Naive thymus-derived CD4-positive, alpha-beta T cell (primary cell): Measurements from ENCODE around the gene ARID5B. TPM values are rescaled to one million over a fixed set of nuclear protein-coding genes. Genes with fewer than 3 reads are reported as not detected.

Source experiments
- ATAC-seq: fragments of 150-1000 bp; cut with Tn5 transposase; 2 replicates; pipeline ENCODE4 v1.10.0; 2021; ENCODE audit warnings: mild to moderate bottlenecking, moderate library complexity
- CTCF ChIA-PET: fragments of 350-600 bp; sonication (Branson Sonifier 250); formaldehyde crosslinking; loops from one replicate; lab custom pipeline; 2021; ENCODE audit warnings: antibody characterized with exemption; lab: Charles Lee
- POLR2A ChIA-PET: fragments of 350-600 bp; sonication (Branson Sonifier 250); formaldehyde crosslinking; loops from one replicate; lab custom pipeline; 2021; ENCODE audit warnings: antibody characterized with exemption, inconsistent platforms; lab: Charles Lee
- DNase-seq, 9 donors: peaks; one replicate each; pipeline versions ENCODE4 v3.0.0 to v3.0.0-alpha.2; 2020 to 2022; ENCODE audit warnings: mixed read lengths in 1 of 9
- H3K27ac ChIP-seq: one replicate; pipeline ENCODE4 v1.7.0; 2013; ENCODE audit warnings: mild to moderate bottlenecking, low read depth, low read length, moderate library complexity
- H3K27me3 ChIP-seq, 2 donors: one replicate each; pipeline ENCODE4 v1.7.0; 2013; ENCODE audit warnings: low read length in 2 of 2, mild to moderate bottlenecking in 2 of 2, moderate library complexity in 2 of 2; ENCODE audit not compliant: control insufficient read depth in 2 of 2, insufficient read depth in 2 of 2
- H3K36me3 ChIP-seq, 3 experiments: 1 replicate in 2 of 3; 2 replicates in 1 of 3; pipeline ENCODE4 v1.7.0; 2013; ENCODE audit warnings: low read length in 3 of 3, mild to moderate bottlenecking in 3 of 3, moderate library complexity in 1 of 3; ENCODE audit not compliant: insufficient read depth in 3 of 3, control insufficient read depth in 2 of 3
- H3K4me1 ChIP-seq, 2 donors: one replicate each; pipeline ENCODE4 v1.7.0; 2013; ENCODE audit warnings: low read length in 2 of 2, mild to moderate bottlenecking in 2 of 2, moderate library complexity in 1 of 2; ENCODE audit not compliant: control insufficient read depth in 2 of 2, insufficient read depth in 2 of 2
- H3K4me3 ChIP-seq: 2 replicates; pipeline ENCODE4 v1.7.0; 2013; ENCODE audit warnings: mild to moderate bottlenecking, low read length
- H3K9me3 ChIP-seq, 3 experiments: 1 replicate in 2 of 3; 2 replicates in 1 of 3; pipeline ENCODE4 v1.7.0; 2013; ENCODE audit warnings: low read length in 3 of 3; ENCODE audit not compliant: control insufficient read depth in 2 of 3
- H3K27ac Mint-ChIP-seq, 9 donors: one replicate each; pipeline ENCODE4 v1.8.0; 2020 to 2022; ENCODE audit warnings: mixed read lengths in 9 of 9, mild to moderate bottlenecking in 8 of 9, moderate library complexity in 5 of 9, inconsistent platforms in 2 of 9
- H3K27me3 Mint-ChIP-seq, 5 donors: one replicate each; pipeline ENCODE4 v1.8.0; 2021 to 2022; ENCODE audit warnings: mixed read lengths in 5 of 5, mild to moderate bottlenecking in 1 of 5
- H3K36me3 Mint-ChIP-seq, 5 donors: one replicate each; pipeline ENCODE4 v1.8.0; 2020 to 2022; ENCODE audit warnings: mixed read lengths in 5 of 5, mild to moderate bottlenecking in 3 of 5, inconsistent platforms in 1 of 5
- H3K4me1 Mint-ChIP-seq, 7 donors: one replicate each; pipeline ENCODE4 v1.8.0; 2020 to 2022; ENCODE audit warnings: mixed read lengths in 7 of 7, mild to moderate bottlenecking in 3 of 7, inconsistent platforms in 1 of 7
- H3K4me3 Mint-ChIP-seq, 10 donors: one replicate each; pipeline ENCODE4 v1.8.0; 2020 to 2022; ENCODE audit warnings: mild to moderate bottlenecking in 10 of 10, mixed read lengths in 10 of 10, moderate library complexity in 6 of 10, inconsistent platforms in 2 of 10
- H3K9me3 Mint-ChIP-seq, 11 donors: one replicate each; pipeline ENCODE4 v1.8.0; 2020 to 2022; ENCODE audit warnings: mixed read lengths in 11 of 11, mild to moderate bottlenecking in 4 of 11, inconsistent platforms in 1 of 11, moderate library complexity in 1 of 11
- intact Hi-C, 2 donors: fragments of 100-400 bp; cut with micrococcal nuclease; formaldehyde crosslinking; loops; one replicate each; pipeline ENCODE4 v1.15.1; 2023
- polyA plus RNA-seq, 2 donors: library from polyadenylated mRNA; unstranded; fragments of 300-500 nt; fragmentation: Illumina TruSeq; gene quantifications; one replicate each; pipeline ENCODE4 v1.2.3, GENCODE V29; 2021
- total RNA-seq, 6 experiments: library from RNA in 5 of 6; stranded (reverse) in 5 of 6; gene quantifications; 1 replicate in 5 of 6; 2 replicates in 1 of 6; pipeline ENCODE4 v1.2.3 and lab custom pipeline; 2021 to 2026

Gene ARID5B
- total and polyA plus RNA-seq, 7 experiments from 2014 or later: 18.6 to 60.8 (median 47.4) TPM

- H3K4me1 Mint-ChIP-seq: peaks cover 44 to 88% (median 76%) of the 10 kb centered on the region in 7 donors
- no peak overlapping the region for H3K4me3 ChIP-seq
- peak overlapping the region in 6 of 10 donors; percentile 13 to 67 (median 34) for H3K4me3 Mint-ChIP-seq
- peak overlapping the region; percentile 11 to 89 (median 80) for H3K27ac Mint-ChIP-seq
- H3K27ac ChIP-seq: peak overlapping the region; percentile 7
- no peaks in the 10 kb centered on the region for H3K36me3 ChIP-seq
- ATAC-seq (peak; percentile 57), DNase-seq (peak in 6 of 9 donors; percentile 8 to 34 (median 12))
- H3K9me3 Mint-ChIP-seq: peaks cover 0 to 5% (median 0%) of the 10 kb centered on the region in 11 donors
- peaks cover 25 to 41% of the 10 kb centered on the region in 2 donors for H3K4me1 ChIP-seq
- ChIA-PET POLR2A (interaction anchor here (0.6 to 1.6 kb wide), 7 partner anchors 9 to 875 kb away, joined by 3 to 6 read pairs (median 3); no protein-coding TSS in a partner anchor), CTCF (interaction anchor here (0.6 to 1.2 kb wide), 5 partner anchors 10 to 52 kb away, joined by 3 read pairs; partner anchors contain the start of gene ARID5B)
- no peaks in the 10 kb centered on the region for H3K27me3 Mint-ChIP-seq
- H3K9me3 ChIP-seq: no peaks in the 10 kb centered on the region
- intact Hi-C loops: loop anchor here in 1 of 2 donors (1.0 kb wide), 2 partner anchors 8 to 31 kb away; no protein-coding TSS in a partner anchor
- H3K27me3 ChIP-seq: no peaks in the 10 kb centered on the region
- peaks cover 0 to 57% (median 27%) of the 10 kb centered on the region in 5 donors for H3K36me3 Mint-ChIP-seq
These were observed 32.5 kb downstream of the ARID5B start for GRCh38 chr10:61933859-61934555.

GRCh38 chr10:61935077-61935476 is 33.6 kb downstream of the ARID5B start:
- H3K27ac ChIP-seq: no peak overlapping the region
- ChIA-PET CTCF (no interaction called here), POLR2A (interaction anchor here (0.7 to 1.0 kb wide), 2 partner anchors 8 to 47 kb away, joined by 3 read pairs; no protein-coding TSS in a partner anchor)
- H3K36me3 Mint-ChIP-seq: peaks cover 0 to 52% (median 18%) of the 10 kb centered on the region in 5 donors
- H3K4me1 Mint-ChIP-seq: peaks cover 41 to 84% (median 74%) of the 10 kb centered on the region in 7 donors
- H3K27ac Mint-ChIP-seq: peak overlapping the region in 6 of 9 donors; percentile 4 to 82 (median 29)
- peaks cover 0 to 4% (median 0%) of the 10 kb centered on the region in 11 donors for H3K9me3 Mint-ChIP-seq
- no peak for DNase-seq
- peaks cover 0 to 2% (median 0%) of the 10 kb centered on the region in 3 experiments for H3K36me3 ChIP-seq
- H3K4me1 ChIP-seq: peaks cover 25 to 52% of the 10 kb centered on the region in 2 donors
- no peaks in the 10 kb centered on the region for H3K27me3 Mint-ChIP-seq
- no peak overlapping the region for H3K4me3 Mint-ChIP-seq
- no peaks in the 10 kb centered on the region for H3K9me3 ChIP-seq
- H3K27me3 ChIP-seq: no peaks in the 10 kb centered on the region
- intact Hi-C loops: loop anchor here in 1 of 2 donors (1.0 kb wide), 1 partner anchor 8 kb away; no protein-coding TSS in a partner anchor
- H3K4me3 ChIP-seq: no peak overlapping the region
- no peak for ATAC-seq

GRCh38 chr10:61936770-61937169 is 35.3 kb downstream of the ARID5B start:
- peaks cover 8 to 56% (median 24%) of the 10 kb centered on the region in 5 donors for H3K36me3 Mint-ChIP-seq
- Histone ChIP-seq H3K36me3 (peaks cover 0 to 12% (median 3%) of the 10 kb centered on the region in 3 experiments), H3K9me3 (no peaks in the 10 kb centered on the region), H3K4me3 (no peak overlapping the region), H3K4me1 (peaks cover 34 to 62% of the 10 kb centered on the region in 2 donors), H3K27me3 (no peaks in the 10 kb centered on the region), H3K27ac (no peak overlapping the region)
- peaks cover 0 to 4% (median 0%) of the 10 kb centered on the region in 11 donors for H3K9me3 Mint-ChIP-seq
- H3K27me3 Mint-ChIP-seq: no peaks in the 10 kb centered on the region
- DNase-seq (no peak), ATAC-seq (no peak)
- POLR2A ChIA-PET: interaction anchor here (0.6 to 1.4 kb wide), 2 partner anchors 34 to 37 kb away, joined by 4 read pairs; no protein-coding TSS in a partner anchor
- peak overlapping the region in 8 of 9 donors; percentile 3 to 86 (median 56) for H3K27ac Mint-ChIP-seq
- H3K4me1 Mint-ChIP-seq: peaks cover 49 to 89% (median 79%) of the 10 kb centered on the region in 7 donors
- peak overlapping the region in 3 of 10 donors; percentile 30 to 56 (median 48) for H3K4me3 Mint-ChIP-seq
- intact Hi-C loops: no loop called here
- CTCF ChIA-PET: no interaction called here

DNA sequence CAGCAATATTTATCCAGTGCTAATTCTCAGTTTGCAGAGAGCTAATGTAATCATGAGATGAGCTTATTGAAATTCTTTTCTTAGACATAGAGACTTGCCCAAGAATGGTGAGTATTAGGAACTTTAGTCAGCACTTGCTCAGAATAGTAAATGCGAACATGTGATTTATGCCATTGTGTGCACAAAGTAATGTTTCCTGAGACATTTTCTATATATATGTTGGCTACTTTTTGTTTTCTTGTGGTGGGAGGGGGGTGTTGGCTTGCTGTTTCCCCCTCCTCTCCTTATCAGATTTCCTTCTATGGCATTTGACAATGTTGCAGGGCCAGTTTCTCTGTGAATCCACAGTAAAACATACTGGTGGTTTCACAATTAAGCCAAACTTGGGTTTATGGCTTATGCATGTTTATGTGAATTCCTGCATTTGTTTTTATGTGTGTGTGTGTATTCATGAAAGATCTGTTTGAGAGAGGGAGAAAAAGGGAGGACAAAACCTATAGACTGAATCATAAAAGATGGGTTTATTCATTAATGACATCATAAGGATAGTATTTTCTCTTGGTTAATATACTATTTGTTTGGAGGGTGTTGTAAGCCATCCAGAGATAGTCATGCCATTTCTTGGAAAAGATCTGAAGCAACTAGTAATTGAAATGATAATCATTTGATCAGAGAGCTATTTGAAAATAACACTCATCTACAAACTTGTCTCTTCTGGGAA is 36.3 kb downstream of the ARID5B start:
- Histone ChIP-seq H3K4me3 (no peak overlapping the region), H3K27ac (peak overlapping the region; percentile 21), H3K4me1 (peaks cover 35 to 66% of the 10 kb centered on the region in 2 donors), H3K36me3 (peaks cover 0 to 12% (median 3%) of the 10 kb centered on the region in 3 experiments), H3K27me3 (no peaks in the 10 kb centered on the region), H3K9me3 (no peaks in the 10 kb centered on the region)
- Mint-ChIP-seq H3K36me3 (peaks cover 10 to 48% (median 23%) of the 10 kb centered on the region in 5 donors), H3K4me3 (peak overlapping the region in 5 of 10 donors; percentile 2 to 56 (median 31)), H3K4me1 (peaks cover 48 to 89% (median 78%) of the 10 kb centered on the region in 7 donors), H3K27ac (peak overlapping the region; percentile 44 to 91 (median 72)), H3K9me3 (peaks cover 0 to 4% (median 0%) of the 10 kb centered on the region in 11 donors), H3K27me3 (no peaks in the 10 kb centered on the region)
- no peak for ATAC-seq
- no peak for DNase-seq
- intact Hi-C loops: no loop called here
- ChIA-PET POLR2A (interaction anchor here (0.6 to 1.4 kb wide), 4 partner anchors 35 to 63 kb away, joined by 3 to 4 read pairs (median 4); no protein-coding TSS in a partner anchor), CTCF (interaction anchor here (0.5 to 1.5 kb wide), 3 partner anchors 11 to 35 kb away, joined by 3 read pairs; no protein-coding TSS in a partner anchor)

- no peaks in the 10 kb centered on the region for H3K27me3 ChIP-seq
- no peak overlapping the region for H3K27ac ChIP-seq
- ATAC-seq (no peak), DNase-seq (no peak)
- H3K27ac Mint-ChIP-seq: peak overlapping the region in 3 of 9 donors; percentile 8 to 31 (median 10)
- H3K9me3 ChIP-seq: no peaks in the 10 kb centered on the region
- H3K36me3 ChIP-seq: peaks cover 0 to 12% (median 3%) of the 10 kb centered on the region in 3 experiments
- peak overlapping the region in 2 of 10 donors; percentile 2 to 43 for H3K4me3 Mint-ChIP-seq
- intact Hi-C loops: loop anchor here in 1 of 2 donors (5.0 kb wide), 1 partner anchor 188 kb away; no protein-coding TSS in a partner anchor
- ChIA-PET CTCF (interaction anchor here (0.6 to 0.8 kb wide), 2 partner anchors 11 to 477 kb away, joined by 3 to 9 read pairs; no protein-coding TSS in a partner anchor), POLR2A (interaction anchor here (1.2 to 1.6 kb wide), 3 partner anchors 37 to 109 kb away, joined by 3 to 7 read pairs (median 3); no protein-coding TSS in a partner anchor)
- no peaks in the 10 kb centered on the region for H3K27me3 Mint-ChIP-seq
- H3K4me1 Mint-ChIP-seq: peaks cover 42 to 87% (median 77%) of the 10 kb centered on the region in 7 donors
- no peak overlapping the region for H3K4me3 ChIP-seq
- H3K4me1 ChIP-seq: peaks cover 36 to 63% of the 10 kb centered on the region in 2 donors
- H3K36me3 Mint-ChIP-seq: peaks cover 10 to 50% (median 22%) of the 10 kb centered on the region in 5 donors
- peaks cover 0 to 2% (median 0%) of the 10 kb centered on the region in 11 donors for H3K9me3 Mint-ChIP-seq
These were observed 38.4 kb downstream of the ARID5B start for GRCh38 chr10:61939902-61940301.
